ENCODE results near the gene CT47C1. TPM values are rescaled to one million over a fixed set of nuclear protein-coding genes. Genes with fewer than 3 reads are reported as not detected.
"Not testable (repeated sequence)": the region's sequence is repeated elsewhere in the genome, so short reads cannot be mapped to it uniquely, and the experiment has no call there.

CT47C1 gene
- total RNA-seq, 2 experiments from 2014 or later: not detected

- no peak overlapping the region for H3K27ac Mint-ChIP-seq
- no peaks in the 10 kb centered on the region for H3K27me3 ChIP-seq (ENCODE audit: control insufficient read depth in 1 of 2, insufficient read depth in 2 of 2, low read length in 2 of 2)
- intact Hi-C loops (cut with DNase I, micrococcal nuclease): no loop called here
- H3K4me1 Mint-ChIP-seq (ENCODE audit: low read depth): no peaks in the 10 kb centered on the region
- no peaks in the 10 kb centered on the region for H3K36me3 ChIP-seq (ENCODE audit: insufficient read depth, low read length)
- H3K4me3 ChIP-seq (ENCODE audit: low read length): no peak overlapping the region
- H3K9me3 Mint-ChIP-seq: peaks cover under 1% of the 10 kb centered on the region
- H3K9me3 ChIP-seq (ENCODE audit: control insufficient read depth in 1 of 2, insufficient read depth in 1 of 2, low read length in 2 of 2): peaks cover 0 to 3% of the 10 kb centered on the region in 2 experiments
- peak in 1 of 14 experiments; percentile 8 for DNase-seq
- H3K36me3 Mint-ChIP-seq (ENCODE audit: low read depth): no peaks in the 10 kb centered on the region
- H3K4me3 Mint-ChIP-seq: no peak overlapping the region
- no peaks in the 10 kb centered on the region for H3K4me1 ChIP-seq (ENCODE audit: insufficient read depth, low read length)
- peaks cover 3% of the 10 kb centered on the region for H3K27me3 Mint-ChIP-seq
- POLR2A ChIA-PET: no interaction called here
- no peak for TF ChIP-seq CTCF (IDR thresholded peaks at IDR 0.05)
- no peak overlapping the region for H3K27ac ChIP-seq (ENCODE audit: low read depth in 1 of 2, low read length in 2 of 2)
- CTCF ChIA-PET: no interaction called here
- ATAC-seq (ENCODE audit: poor library complexity): no peak
These were observed 44.0 kb upstream of the CT47C1 start for GRCh38 chrX:119028733-119029330.

- H3K36me3 Mint-ChIP-seq (ENCODE audit: low read depth); CTCF ChIA-PET; H3K4me3 ChIP-seq (ENCODE audit: low read length); ATAC-seq (ENCODE audit: poor library complexity); H3K4me1 Mint-ChIP-seq (ENCODE audit: low read depth); H3K27ac ChIP-seq (ENCODE audit: low read depth in 1 of 2, low read length in 2 of 2); H3K4me1 ChIP-seq (ENCODE audit: insufficient read depth, low read length); H3K4me3 Mint-ChIP-seq; H3K27ac Mint-ChIP-seq; H3K9me3 Mint-ChIP-seq; H3K27me3 ChIP-seq (ENCODE audit: control insufficient read depth in 1 of 2, insufficient read depth in 2 of 2, low read length in 2 of 2); H3K27me3 Mint-ChIP-seq; POLR2A ChIA-PET; intact Hi-C loops (cut with DNase I, micrococcal nuclease); DNase-seq; H3K9me3 ChIP-seq (ENCODE audit: control insufficient read depth in 1 of 2, insufficient read depth in 1 of 2, low read length in 2 of 2); H3K36me3 ChIP-seq (ENCODE audit: insufficient read depth, low read length): not testable (repeated sequence)
These were observed 43.1 kb upstream of the CT47C1 start for GRCh38 chrX:119029656-119030055.

- Mint-ChIP-seq H3K27me3 (peaks cover 3% of the 10 kb centered on the region), H3K9me3 (peaks cover 3% of the 10 kb centered on the region), H3K36me3 (ENCODE audit: low read depth) (no peaks in the 10 kb centered on the region), H3K27ac (no peak overlapping the region), H3K4me1 (ENCODE audit: low read depth) (no peaks in the 10 kb centered on the region), H3K4me3 (no peak overlapping the region)
- no peaks in the 10 kb centered on the region for H3K4me1 ChIP-seq (ENCODE audit: insufficient read depth, low read length)
- ATAC-seq (ENCODE audit: poor library complexity) (no peak), DNase-seq (no peak)
- TF ChIP-seq CTCF (IDR thresholded peaks at IDR 0.05): no peak
- no peaks in the 10 kb centered on the region for H3K27me3 ChIP-seq (ENCODE audit: control insufficient read depth in 1 of 2, insufficient read depth in 2 of 2, low read length in 2 of 2)
- intact Hi-C loops (cut with DNase I, micrococcal nuclease): no loop called here
- CTCF ChIA-PET: no interaction called here
- POLR2A ChIA-PET: no interaction called here
- peaks cover 0 to 3% of the 10 kb centered on the region in 2 experiments for H3K9me3 ChIP-seq (ENCODE audit: control insufficient read depth in 1 of 2, insufficient read depth in 1 of 2, low read length in 2 of 2)
- H3K4me3 ChIP-seq (ENCODE audit: low read length): no peak overlapping the region
- H3K27ac ChIP-seq (ENCODE audit: low read depth in 1 of 2, low read length in 2 of 2): no peak overlapping the region
- H3K36me3 ChIP-seq (ENCODE audit: insufficient read depth, low read length): no peaks in the 10 kb centered on the region
These were observed 41.8 kb upstream of the CT47C1 start for GRCh38 chrX:119030990-119031389.

All from CD4-positive, alpha-beta T cell (primary cell).